ENCODE data around the gene ANO10.

DNA sequence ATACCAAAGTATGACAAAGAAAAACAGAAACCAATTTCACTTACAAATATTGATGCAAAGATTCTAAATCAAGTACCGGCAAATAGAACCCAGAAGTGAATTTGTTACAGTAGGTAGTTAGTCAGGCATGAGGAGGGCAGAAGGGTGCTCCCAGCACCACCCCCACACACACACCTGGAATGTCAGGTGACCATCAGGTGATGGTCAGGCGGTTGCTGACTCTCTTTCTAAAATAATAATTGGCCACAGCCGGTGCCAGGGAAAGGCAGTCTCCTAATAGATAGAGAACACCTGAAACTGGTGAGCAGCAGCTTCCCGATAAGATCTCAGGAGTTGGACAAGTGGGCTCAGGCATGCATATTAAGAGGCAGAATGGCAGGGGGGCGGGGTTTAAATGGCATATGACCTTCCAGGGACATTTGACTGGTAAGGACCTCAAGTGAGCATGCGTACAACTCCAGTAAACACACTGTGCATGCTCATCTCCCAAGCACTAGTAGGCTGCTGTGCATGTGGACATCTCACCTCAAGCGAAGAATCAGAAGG lies 131.1 kb downstream of the ANO10 start:
- TF ChIP-seq, protein P1, sequence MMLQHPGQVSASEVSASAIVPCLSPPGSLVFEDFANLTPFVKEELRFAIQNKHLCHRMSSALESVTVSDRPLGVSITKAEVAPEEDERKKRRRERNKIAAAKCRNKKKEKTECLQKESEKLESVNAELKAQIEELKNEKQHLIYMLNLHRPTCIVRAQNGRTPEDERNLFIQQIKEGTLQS (IDR thresholded peaks at IDR 0.05; ENCODE audit: insufficient read depth, low read depth, low read length) = no peak
- TF ChIP-seq EZH2 (IDR thresholded peaks at IDR 0.05; ENCODE audit: low read depth, low read length, severe bottlenecking) (no peak), POLR2A (IDR thresholded peaks at IDR 0.05; ENCODE audit: control extremely low read depth in 1 of 2, low read depth in 2 of 2, low read length in 2 of 2) (no peak), CHD2 (IDR thresholded peaks at IDR 0.05; ENCODE audit: low read length) (no peak), RAD21 (IDR thresholded peaks at IDR 0.05 in 1 of 2, conservative IDR thresholded peaks at IDR 0.05 in 1 of 2; ENCODE audit: low read depth in 2 of 2, low read length in 2 of 2) (no peak), SUZ12 (IDR thresholded peaks at IDR 0.05; ENCODE audit: low read length) (no peak), NRF1 (IDR thresholded peaks at IDR 0.05; ENCODE audit: low read depth, low read length) (no peak), JUN (IDR thresholded peaks at IDR 0.05; ENCODE audit: low read depth, low read length) (no peak)
- TF ChIP-seq, protein P2, sequence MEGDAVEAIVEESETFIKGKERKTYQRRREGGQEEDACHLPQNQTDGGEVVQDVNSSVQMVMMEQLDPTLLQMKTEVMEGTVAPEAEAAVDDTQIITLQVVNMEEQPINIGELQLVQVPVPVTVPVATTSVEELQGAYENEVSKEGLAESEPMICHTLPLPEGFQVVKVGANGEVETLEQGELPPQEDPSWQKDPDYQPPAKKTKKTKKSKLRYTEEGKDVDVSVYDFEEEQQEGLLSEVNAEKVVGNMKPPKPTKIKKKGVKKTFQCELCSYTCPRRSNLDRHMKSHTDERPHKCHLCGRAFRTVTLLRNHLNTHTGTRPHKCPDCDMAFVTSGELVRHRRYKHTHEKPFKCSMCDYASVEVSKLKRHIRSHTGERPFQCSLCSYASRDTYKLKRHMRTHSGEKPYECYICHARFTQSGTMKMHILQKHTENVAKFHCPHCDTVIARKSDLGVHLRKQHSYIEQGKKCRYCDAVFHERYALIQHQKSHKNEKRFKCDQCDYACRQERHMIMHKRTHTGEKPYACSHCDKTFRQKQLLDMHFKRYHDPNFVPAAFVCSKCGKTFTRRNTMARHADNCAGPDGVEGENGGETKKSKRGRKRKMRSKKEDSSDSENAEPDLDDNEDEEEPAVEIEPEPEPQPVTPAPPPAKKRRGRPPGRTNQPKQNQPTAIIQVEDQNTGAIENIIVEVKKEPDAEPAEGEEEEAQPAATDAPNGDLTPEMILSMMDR (IDR thresholded peaks at IDR 0.05; ENCODE audit: control extremely low read depth in 1 of 3, insufficient read depth in 1 of 3, low read depth in 1 of 3, low read length in 3 of 3) = no peak
- TF ChIP-seq, protein P3, sequence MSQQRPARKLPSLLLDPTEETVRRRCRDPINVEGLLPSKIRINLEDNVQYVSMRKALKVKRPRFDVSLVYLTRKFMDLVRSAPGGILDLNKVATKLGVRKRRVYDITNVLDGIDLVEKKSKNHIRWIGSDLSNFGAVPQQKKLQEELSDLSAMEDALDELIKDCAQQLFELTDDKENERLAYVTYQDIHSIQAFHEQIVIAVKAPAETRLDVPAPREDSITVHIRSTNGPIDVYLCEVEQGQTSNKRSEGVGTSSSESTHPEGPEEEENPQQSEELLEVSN (IDR thresholded peaks at IDR 0.05) = no peak
- TF ChIP-seq, protein P4, sequence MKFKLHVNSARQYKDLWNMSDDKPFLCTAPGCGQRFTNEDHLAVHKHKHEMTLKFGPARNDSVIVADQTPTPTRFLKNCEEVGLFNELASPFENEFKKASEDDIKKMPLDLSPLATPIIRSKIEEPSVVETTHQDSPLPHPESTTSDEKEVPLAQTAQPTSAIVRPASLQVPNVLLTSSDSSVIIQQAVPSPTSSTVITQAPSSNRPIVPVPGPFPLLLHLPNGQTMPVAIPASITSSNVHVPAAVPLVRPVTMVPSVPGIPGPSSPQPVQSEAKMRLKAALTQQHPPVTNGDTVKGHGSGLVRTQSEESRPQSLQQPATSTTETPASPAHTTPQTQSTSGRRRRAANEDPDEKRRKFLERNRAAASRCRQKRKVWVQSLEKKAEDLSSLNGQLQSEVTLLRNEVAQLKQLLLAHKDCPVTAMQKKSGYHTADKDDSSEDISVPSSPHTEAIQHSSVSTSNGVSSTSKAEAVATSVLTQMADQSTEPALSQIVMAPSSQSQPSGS (IDR thresholded peaks at IDR 0.05; ENCODE audit: low read length) = no peak

Data from H1 (cell line).